ENCODE results near the gene CCDC86.
"Not testable (repeated sequence)": the region's sequence is repeated elsewhere in the genome, so short reads cannot be mapped to it uniquely, and the experiment has no call there.

The CCDC86 gene

GRCh38 chr11:60816590-60817157 is 25.2 kb upstream of the CCDC86 start:
- DNase-seq (ENCODE audit: extremely low read depth, low read depth) = no peak
- TF ChIP-seq, protein P1, sequence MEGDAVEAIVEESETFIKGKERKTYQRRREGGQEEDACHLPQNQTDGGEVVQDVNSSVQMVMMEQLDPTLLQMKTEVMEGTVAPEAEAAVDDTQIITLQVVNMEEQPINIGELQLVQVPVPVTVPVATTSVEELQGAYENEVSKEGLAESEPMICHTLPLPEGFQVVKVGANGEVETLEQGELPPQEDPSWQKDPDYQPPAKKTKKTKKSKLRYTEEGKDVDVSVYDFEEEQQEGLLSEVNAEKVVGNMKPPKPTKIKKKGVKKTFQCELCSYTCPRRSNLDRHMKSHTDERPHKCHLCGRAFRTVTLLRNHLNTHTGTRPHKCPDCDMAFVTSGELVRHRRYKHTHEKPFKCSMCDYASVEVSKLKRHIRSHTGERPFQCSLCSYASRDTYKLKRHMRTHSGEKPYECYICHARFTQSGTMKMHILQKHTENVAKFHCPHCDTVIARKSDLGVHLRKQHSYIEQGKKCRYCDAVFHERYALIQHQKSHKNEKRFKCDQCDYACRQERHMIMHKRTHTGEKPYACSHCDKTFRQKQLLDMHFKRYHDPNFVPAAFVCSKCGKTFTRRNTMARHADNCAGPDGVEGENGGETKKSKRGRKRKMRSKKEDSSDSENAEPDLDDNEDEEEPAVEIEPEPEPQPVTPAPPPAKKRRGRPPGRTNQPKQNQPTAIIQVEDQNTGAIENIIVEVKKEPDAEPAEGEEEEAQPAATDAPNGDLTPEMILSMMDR (IDR thresholded peaks at IDR 0.05; ENCODE audit: low read depth, low read length) = no peak

GRCh38 chr11:60818057-60818456 is 23.9 kb upstream of the CCDC86 start:
- no peak for DNase-seq (ENCODE audit: extremely low read depth, low read depth)

GRCh38 chr11:60821827-60822599 is 19.9 kb upstream of the CCDC86 start:
- TF ChIP-seq, protein P1 (IDR thresholded peaks at IDR 0.05; ENCODE audit: low read depth, low read length) = no peak

More at GRCh38 chr11:60818057-60818456, 23.9 kb upstream of the CCDC86 start:
- TF ChIP-seq, protein P1 (IDR thresholded peaks at IDR 0.05; ENCODE audit: low read depth, low read length) = no peak

DNA sequence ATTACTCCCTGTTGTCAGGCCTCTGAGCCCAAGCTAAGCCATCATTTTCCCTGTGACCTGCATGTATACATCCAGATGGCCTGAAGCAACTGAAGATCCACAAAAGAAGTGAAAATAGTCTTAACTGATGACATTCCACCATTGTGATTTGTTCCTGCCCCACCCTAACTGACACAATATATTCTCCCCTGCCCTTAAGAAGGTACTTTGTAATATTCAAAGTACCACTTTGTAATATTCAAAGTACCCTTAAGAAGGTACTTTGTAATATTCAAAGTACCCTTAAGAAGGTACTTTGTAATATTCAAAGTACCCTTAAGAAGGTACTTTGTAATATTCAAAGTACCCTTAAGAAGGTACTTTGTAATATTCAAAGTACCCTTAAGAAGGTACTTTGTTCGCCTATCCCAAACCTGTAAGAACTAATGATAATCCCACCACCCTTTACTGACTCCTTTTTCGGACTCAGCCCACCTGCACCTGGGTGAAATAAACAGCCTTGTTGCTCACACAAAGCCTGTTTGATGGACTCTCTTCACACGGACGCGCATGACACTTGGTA is 18.1 kb upstream of the CCDC86 start:
- DNase-seq (ENCODE audit: extremely low read depth, low read depth) = not testable (repeated sequence)

More at GRCh38 chr11:60821827-60822599, 19.9 kb upstream of the CCDC86 start:
- DNase-seq (ENCODE audit: extremely low read depth, low read depth) = no peak

DNA sequence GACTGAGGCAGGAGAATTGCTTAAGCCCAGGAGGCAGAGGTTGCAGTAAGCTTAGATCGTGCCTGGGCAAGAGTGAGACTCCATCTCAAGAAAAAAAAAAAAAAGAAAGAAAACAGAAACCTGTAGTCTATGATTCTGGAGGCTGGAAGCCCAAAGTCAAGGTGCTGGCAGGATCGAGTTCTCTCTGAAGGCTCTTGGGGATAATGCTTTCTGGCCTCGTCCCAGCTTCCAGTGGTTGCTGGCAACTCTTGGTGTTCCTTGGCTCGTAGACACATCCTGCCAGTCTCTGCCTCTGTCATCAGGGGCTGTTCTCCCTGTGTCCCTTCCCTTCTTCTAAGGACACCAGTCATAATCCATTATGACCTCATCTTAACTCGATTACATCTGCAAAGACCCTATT is 16.8 kb upstream of the CCDC86 start:
- DNase-seq (ENCODE audit: extremely low read depth, low read depth) = no peak
- TF ChIP-seq, protein P1 (IDR thresholded peaks at IDR 0.05; ENCODE audit: low read depth, low read length) = no peak

DNA sequence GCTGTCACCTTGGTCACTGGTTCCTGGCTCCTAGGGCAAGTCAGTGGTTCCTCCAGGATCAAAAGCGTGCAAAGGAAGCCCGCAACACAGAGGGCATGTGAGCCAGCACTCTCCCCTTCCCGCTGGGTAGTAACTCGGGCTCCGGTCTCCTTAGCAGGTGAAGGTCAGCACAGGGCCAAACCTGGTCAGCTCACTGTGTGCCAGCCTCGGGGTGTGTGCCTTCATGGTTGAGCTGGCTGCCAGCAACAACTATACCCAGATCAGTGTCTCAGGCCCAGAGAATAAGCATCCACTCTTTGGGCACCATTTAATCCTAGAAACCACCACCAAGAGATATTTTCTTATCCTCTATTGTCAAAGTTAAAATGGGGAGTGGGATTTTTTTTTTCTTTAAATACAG is 16.1 kb upstream of the CCDC86 start:
- TF ChIP-seq, protein P1 (IDR thresholded peaks at IDR 0.05; ENCODE audit: low read depth, low read length) = no peak

DNA sequence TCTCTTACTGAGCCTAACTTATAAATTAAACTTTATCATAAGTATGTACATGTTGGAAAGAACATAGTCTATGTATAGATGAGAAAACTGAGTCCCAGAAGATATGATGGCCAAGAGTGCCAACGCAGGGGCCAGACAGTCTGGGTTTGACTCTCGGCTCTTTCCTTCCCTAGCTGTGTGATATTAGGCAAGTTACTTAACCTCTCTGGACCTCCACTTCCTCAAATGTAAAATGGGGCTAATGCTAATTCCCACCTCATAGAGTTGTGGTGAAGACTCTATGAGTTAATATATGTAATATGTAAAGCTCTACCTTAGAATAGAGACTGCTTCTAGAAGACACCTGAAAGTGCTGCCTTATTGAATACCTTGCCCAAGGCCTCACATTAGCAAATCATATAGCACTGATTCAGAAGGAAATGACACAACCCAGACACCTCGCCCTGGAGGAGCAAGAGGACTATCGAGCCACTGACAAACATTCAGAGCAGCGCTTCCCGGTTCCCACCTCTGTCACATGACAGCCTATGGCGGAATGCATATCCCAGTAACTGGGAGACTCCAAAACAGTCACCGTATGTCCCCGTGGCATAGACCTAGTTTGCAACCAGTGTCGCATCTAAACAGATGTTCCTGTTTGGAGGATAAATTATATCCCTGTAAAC is 11.3 kb upstream of the CCDC86 start:
- TF ChIP-seq, protein P1 (IDR thresholded peaks at IDR 0.05; ENCODE audit: low read depth, low read length) = no peak

More for the DNA sequence above, 16.1 kb upstream of the CCDC86 start:
- no peak for DNase-seq (ENCODE audit: extremely low read depth, low read depth)

More for the DNA sequence above, 11.3 kb upstream of the CCDC86 start:
- no peak for DNase-seq (ENCODE audit: extremely low read depth, low read depth)
